Measurements from ENCODE around the gene SLC8A3. TPM values are rescaled to one million over a fixed set of nuclear protein-coding genes. Genes with fewer than 3 reads are reported as not detected.

Gene SLC8A3
- total RNA-seq, 4 donors from 2014 or later: 0.49 to 1.5 (median 0.92) TPM

- H3K36me3 ChIP-seq: no peaks in the 10 kb centered on the region
- no peak overlapping the region for H3K27ac ChIP-seq
- peaks cover 7% of the 10 kb centered on the region for H3K27me3 ChIP-seq
- no peak for TF ChIP-seq POLR2AphosphoS5 (IDR thresholded peaks at IDR 0.05)
- TF ChIP-seq, protein P1, sequence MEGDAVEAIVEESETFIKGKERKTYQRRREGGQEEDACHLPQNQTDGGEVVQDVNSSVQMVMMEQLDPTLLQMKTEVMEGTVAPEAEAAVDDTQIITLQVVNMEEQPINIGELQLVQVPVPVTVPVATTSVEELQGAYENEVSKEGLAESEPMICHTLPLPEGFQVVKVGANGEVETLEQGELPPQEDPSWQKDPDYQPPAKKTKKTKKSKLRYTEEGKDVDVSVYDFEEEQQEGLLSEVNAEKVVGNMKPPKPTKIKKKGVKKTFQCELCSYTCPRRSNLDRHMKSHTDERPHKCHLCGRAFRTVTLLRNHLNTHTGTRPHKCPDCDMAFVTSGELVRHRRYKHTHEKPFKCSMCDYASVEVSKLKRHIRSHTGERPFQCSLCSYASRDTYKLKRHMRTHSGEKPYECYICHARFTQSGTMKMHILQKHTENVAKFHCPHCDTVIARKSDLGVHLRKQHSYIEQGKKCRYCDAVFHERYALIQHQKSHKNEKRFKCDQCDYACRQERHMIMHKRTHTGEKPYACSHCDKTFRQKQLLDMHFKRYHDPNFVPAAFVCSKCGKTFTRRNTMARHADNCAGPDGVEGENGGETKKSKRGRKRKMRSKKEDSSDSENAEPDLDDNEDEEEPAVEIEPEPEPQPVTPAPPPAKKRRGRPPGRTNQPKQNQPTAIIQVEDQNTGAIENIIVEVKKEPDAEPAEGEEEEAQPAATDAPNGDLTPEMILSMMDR (IDR thresholded peaks at IDR 0.05): no peak
- no peak for ATAC-seq
- no peaks in the 10 kb centered on the region for H3K9me3 ChIP-seq
- no peak overlapping the region for H3K4me3 ChIP-seq
- 4 to 38% methylated on average over 1 to 2 of the region's 3 CpGs for WGBS, 2 donors (ENCODE audit: low coverage in 1 of 2)
- H3K4me1 ChIP-seq: no peaks in the 10 kb centered on the region
These were observed 25.1 kb upstream of the SLC8A3 start for GRCh38 chr14:70213721-70214282.

- no peak for TF ChIP-seq POLR2A (IDR thresholded peaks at IDR 0.05)
- no peaks in the 10 kb centered on the region for H3K36me3 ChIP-seq
- no peaks in the 10 kb centered on the region for H3K9me3 ChIP-seq
- ATAC-seq: no peak
- peaks cover 8% of the 10 kb centered on the region for H3K27me3 ChIP-seq
- WGBS, 2 donors (ENCODE audit: low coverage in 1 of 2): 13 to 30% methylated on average over 1 of the region's 1 CpG
- H3K4me3 ChIP-seq: no peak overlapping the region
- no peak overlapping the region for H3K27ac ChIP-seq
- no peaks in the 10 kb centered on the region for H3K4me1 ChIP-seq
These were observed 24.0 kb upstream of the SLC8A3 start for GRCh38 chr14:70212752-70213151.

GRCh38 chr14:70208380-70208779 lies 19.6 kb upstream of the SLC8A3 start:
- Histone ChIP-seq H3K4me3 (no peak overlapping the region), H3K27ac (no peak overlapping the region), H3K27me3 (peaks cover 31% of the 10 kb centered on the region), H3K4me1 (no peaks in the 10 kb centered on the region), H3K9me3 (no peaks in the 10 kb centered on the region), H3K36me3 (no peaks in the 10 kb centered on the region)
- no peak for TF ChIP-seq POLR2AphosphoS5 (IDR thresholded peaks at IDR 0.05)
- no peak for TF ChIP-seq EP300 (IDR thresholded peaks at IDR 0.05)
- TF ChIP-seq POLR2A (IDR thresholded peaks at IDR 0.05): no peak
- TF ChIP-seq, protein P1 (IDR thresholded peaks at IDR 0.05): no peak
- no peak for ATAC-seq

DNA sequence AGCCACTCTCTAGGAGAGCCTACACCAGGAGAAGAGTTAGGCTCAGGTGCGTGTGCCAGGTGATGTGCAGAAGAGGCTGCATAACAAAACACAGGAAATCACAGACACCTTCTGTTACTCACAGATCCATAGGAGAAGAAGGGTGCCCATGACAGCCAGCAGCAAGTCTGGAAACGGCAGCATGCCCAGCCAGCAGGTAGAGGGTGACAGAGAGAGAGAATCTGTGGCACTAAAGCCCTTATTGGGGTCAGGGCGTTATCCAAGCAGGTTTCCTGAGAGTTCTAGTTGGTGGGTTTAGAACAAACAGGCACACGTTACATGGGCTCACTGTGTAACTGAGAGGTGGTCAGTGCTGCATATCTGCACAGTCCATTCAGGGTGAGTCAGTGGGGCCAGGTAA lies 14.9 kb upstream of the SLC8A3 start:
- Histone ChIP-seq H3K36me3 (no peaks in the 10 kb centered on the region), H3K27ac (no peak overlapping the region), H3K4me1 (no peaks in the 10 kb centered on the region), H3K9me3 (no peaks in the 10 kb centered on the region), H3K4me3 (no peak overlapping the region), H3K27me3 (peaks cover 39% of the 10 kb centered on the region)
- TF ChIP-seq EP300 (IDR thresholded peaks at IDR 0.05) (no peak), POLR2AphosphoS5 (IDR thresholded peaks at IDR 0.05) (no peak), POLR2A (IDR thresholded peaks at IDR 0.05) (no peak)
- TF ChIP-seq, protein P1 (IDR thresholded peaks at IDR 0.05): no peak
- no peak for ATAC-seq
- 76 to 92% methylated on average over 2 to 4 of the region's 4 CpGs for WGBS, 2 donors (ENCODE audit: low coverage in 1 of 2)

- Histone ChIP-seq H3K27ac (no peak overlapping the region), H3K4me3 (no peak overlapping the region), H3K9me3 (no peaks in the 10 kb centered on the region), H3K36me3 (no peaks in the 10 kb centered on the region), H3K4me1 (no peaks in the 10 kb centered on the region), H3K27me3 (peaks cover 32% of the 10 kb centered on the region)
- ATAC-seq: no peak
- no peak for TF ChIP-seq EP300 (IDR thresholded peaks at IDR 0.05)
- WGBS, 2 donors (ENCODE audit: low coverage in 1 of 2): 59 to 69% methylated on average over 3 of the region's 3 CpGs
These were observed 13.2 kb upstream of the SLC8A3 start for GRCh38 chr14:70201994-70202393.

DNA sequence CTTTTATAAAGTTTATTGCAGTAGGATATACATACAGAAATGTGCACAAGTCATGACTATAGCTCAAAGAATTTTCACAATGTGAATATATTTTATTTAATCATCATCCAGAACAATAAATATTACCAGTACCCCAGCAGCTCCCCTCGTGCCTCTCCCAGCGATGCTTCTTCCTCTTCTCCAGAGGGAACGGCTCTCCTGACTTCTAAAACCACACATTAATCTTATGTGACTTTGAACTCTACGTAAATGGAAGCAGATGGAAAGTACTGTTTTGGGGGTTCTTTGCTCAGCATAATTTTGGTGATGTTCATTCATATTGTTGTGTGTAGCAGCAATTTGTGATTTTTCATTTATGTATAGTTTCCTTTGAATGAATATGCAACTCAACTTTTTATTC lies 4.6 kb upstream of the SLC8A3 start:
- Histone ChIP-seq H3K27ac (no peak overlapping the region), H3K4me1 (peaks cover 0 to 14% (median 9%) of the 10 kb centered on the region in 3 donors), H3K36me3 (no peaks in the 10 kb centered on the region), H3K4me3 (no peak overlapping the region), H3K9me3 (peaks cover 0 to 9% (median 0%) of the 10 kb centered on the region in 3 donors), H3K27me3 (peaks cover 62% of the 10 kb centered on the region)
- no peak for TF ChIP-seq EP300 (IDR thresholded peaks at IDR 0.05)
- TF ChIP-seq, protein P1 (IDR thresholded peaks at IDR 0.05): no peak
- no peak for ATAC-seq
- WGBS, 2 donors (ENCODE audit: low coverage in 1 of 2): 16 to 30% methylated on average over 4 of the region's 4 CpGs

Data from gastroesophageal sphincter (tissue), 4 donors.